Stimulated activated CD8-positive, alpha-beta memory T cell treated with anti-CD3 and anti-CD28 coated beads, Interleukin-12 subunit alpha, Interleukin-12 subunit beta, amount 100 ng/mL, for 24 hours (primary cell): Measurements from ENCODE around the gene ANO10.

Experiments used
- DNase-seq: peaks from one replicate; pipeline ENCODE4 v3.0.0-alpha.2; 2020; ENCODE audit errors: extremely low read depth

Gene ANO10

DNA sequence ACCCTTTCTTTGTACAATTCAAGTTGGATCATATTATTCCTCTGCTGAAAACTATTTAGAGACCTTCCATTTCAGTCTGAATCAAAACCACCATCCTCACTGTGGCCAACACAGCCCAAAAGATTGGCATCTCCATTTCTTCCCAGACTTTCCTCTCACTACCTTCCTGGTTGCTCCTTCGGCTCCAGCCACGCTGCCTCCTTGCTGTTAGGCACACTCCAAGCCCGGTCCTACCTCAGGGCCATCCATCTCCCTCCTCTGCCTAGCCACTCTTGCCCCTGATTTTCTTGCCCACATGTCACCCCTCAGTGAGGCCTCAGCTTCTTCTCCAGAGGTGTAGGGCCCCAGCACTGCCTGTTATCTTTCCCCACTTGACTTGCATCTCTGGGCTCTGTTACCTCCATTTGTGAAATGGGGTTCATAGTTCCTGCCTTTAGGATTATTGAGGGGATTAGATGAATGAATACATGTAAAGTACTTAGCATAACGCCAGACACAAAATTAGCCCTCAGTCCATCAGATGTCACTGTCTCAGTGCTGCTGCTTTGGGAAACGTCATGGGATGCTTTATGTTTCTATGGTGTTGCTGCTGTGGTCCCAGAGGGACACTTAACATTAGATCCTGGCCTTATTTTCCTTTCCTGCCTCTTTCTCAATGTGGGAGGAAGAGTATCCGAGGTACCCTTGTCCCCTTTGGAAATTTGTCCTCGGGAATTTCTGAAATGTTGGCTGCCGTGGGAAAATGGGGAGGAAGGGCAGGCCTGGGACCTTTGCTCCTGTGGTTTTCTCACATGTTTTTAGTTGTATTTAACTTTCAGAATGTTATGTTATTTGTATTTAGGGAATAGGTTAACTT, 304.1 kb downstream of the ANO10 start:
- DNase-seq, result no peak

DNA sequence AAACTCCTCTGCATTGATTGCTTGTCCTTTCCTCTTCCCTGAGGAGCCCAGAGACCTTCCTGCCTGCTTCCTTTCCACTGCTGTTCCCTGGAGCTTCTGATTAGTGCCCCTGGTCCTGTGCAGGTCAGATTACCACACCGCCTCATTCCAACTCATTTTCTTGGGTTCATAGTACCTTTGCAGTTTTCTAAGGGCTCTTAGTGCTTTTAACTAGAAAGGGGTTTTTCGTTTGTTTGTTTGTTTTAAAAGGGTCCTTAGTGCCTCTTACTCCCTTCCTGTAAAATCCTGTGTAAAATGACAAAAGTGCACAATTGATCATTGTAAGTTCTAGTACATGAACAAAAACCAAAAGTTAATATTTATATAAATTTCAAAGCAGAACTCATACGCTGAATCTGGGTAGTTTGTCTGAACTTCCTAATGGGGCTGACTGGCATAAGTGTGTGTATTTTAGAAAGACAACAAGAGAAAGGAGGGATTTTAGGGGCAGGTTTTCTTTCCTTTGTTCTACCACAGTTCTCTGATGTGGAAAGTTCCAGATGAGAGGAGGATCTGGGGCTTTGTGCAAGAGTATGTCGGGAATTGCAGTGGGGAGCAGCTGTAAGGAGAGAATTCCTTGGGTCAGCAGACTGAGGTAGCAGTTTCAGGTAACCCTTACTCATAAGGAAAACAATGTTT, 304.9 kb downstream of the ANO10 start:
- DNase-seq, result no peak
